ENCODE results near the gene ABCC4. TPM values are rescaled to one million over a fixed set of nuclear protein-coding genes. Genes with fewer than 3 reads are reported as not detected.

The ABCC4 gene
- total RNA-seq, 1 donor from 2014 or later: 9.0 TPM

DNA sequence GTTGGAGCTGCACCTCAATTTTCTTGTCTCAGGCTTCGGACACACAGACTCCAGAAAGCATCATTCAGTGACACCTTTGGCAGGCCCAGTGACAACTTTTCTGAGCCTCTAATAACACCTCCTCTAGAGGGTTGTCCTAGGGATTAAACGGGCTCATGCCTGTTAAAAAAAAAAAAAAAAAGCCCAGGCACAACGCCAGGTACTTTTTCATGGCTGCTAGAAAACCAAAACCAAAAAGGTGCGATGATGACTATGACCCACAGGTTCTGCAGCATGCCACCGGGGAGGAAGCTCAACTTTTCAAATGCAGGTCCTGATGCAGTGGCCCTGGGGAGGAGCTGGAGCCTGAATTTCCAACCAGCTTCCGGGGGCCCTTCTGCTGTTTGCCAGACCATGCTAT is 184.2 kb downstream of the ABCC4 start:
- DNase-seq: no peak

- DNase-seq: no peak
Observed at GRCh38 chr13:95115525-95115924, 185.7 kb downstream of the ABCC4 start.

- DNase-seq: no peak
Observed at GRCh38 chr13:95113601-95114000, 187.7 kb downstream of the ABCC4 start.

DNA sequence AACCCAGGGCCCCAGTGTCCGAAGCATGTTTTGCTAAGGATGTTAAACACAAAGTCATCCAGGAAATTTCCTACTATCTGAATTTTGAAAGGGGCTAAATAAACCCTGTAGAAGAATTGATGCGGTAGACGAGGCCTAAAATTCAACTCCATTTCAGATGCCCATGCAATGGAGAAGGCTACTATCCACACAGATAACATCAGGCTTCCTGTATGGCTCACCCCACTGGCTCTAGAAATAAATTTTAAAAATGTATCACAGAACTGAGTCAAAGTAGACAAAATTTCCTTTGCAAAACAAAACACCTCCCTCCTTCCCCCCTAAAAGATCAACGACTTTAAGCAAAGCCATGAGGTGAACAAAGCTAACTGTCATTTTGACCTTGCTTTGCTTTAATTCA is 188.4 kb downstream of the ABCC4 start:
- DNase-seq: no peak

DNA sequence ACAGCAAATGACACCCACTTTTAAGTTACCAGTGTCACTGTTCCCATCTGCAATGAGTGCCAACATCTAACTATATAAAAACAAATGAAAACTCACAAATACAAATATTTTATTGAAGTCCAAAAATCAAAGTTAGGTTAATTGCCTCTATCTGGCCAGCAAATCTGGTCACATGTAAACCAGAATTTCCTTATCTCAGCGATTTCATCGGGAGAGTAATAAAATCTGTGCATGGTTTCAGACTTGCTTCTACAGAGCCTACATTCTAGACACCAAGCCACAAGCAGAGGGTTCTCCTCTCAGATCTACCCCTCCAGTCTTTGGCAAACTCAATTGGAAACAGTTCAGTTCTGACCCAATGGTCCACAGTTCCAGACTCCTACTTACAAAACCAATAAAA is 189.6 kb downstream of the ABCC4 start:
- DNase-seq: no peak

GRCh38 chr13:95106562-95106961 is 194.7 kb downstream of the ABCC4 start:
- no peak for DNase-seq

DNA sequence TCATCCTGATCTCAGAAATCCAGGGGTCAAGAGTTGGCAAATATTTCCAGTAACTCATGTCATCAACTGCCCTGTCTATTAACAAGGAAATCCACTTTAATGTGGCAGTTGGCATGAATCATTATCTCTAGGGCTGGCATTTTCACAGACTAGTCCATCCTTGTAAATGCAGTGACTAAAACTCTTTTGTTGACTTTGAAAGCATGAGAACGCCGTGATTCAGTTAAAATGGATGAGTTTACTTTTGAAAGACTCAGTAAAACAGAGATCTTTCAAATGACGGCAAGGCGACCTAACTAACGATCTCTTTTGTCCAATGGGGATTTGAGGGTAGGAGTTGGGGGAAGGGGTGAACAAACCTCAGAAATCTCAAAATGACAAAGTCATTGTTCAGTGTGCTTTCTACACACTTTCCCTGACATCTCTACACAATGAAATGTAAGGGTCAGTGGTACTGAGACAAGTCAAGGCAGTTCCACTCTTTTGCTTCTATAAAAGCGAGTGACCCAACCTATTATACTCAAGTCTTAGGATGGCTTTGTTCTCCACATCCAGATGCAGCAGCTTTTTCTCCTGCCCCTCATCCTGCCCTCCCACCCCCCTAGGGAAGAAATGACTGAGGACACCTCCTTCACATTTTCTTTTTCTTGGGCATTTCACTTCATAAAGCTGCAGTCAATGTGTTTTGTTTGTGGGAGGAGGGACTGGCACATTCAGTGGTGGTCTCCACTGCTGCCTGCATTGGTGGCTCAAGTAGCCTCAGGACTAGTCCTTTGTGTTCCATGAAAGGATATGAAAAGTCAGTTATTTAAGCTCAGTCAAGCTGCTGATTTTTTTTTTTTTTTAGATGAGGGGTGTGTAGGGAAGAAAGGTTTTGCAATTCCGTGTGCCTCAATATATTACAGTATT is 200.5 kb downstream of the ABCC4 start:
- no peak for DNase-seq

- DNase-seq: no peak
Observed at GRCh38 chr13:95099541-95099940, 201.7 kb downstream of the ABCC4 start.

DNA sequence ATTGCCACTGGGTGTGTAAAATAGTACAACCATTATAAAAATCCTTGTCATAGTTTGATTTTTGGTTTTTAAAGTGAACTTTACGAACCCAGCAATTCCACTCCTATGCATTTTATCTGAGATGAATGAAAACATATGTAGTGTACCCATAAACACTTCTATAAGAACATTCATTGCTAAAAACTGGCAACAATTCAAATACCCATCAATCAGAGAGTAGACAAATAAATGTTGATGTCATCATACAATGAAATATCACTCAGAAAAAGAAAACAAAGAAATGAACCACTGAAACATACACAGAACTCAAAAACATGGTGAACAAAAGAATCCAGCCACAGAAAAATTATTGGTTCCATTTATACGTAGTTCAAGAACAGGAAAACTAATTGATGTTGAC is 202.3 kb downstream of the ABCC4 start:
- DNase-seq: no peak

DNA sequence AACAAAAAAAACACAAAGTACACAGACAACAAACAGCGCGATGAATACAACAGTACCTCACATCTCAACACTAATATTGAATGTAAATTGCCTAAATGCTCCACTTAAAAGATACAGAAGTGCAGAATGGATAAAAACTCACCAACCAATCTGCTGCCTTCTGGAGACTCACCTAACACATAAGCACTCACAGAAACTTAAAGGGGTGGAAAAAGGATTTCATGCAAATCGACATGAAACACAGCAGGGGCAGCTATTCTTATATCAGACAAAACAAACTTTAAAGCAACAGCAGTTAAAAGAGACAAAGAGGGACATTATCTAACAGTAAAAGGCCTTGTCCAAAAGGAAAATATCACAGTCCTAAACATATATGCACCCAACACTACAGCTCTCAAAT is 209.5 kb downstream of the ABCC4 start:
- DNase-seq: no peak

GRCh38 chr13:95087746-95088305 is 213.4 kb downstream of the ABCC4 start:
- no peak for DNase-seq

- DNase-seq: no peak
Observed at GRCh38 chr13:95086761-95087160, 214.5 kb downstream of the ABCC4 start.

GRCh38 chr13:95083758-95084157 is 217.5 kb downstream of the ABCC4 start:
- no peak for DNase-seq

DNA sequence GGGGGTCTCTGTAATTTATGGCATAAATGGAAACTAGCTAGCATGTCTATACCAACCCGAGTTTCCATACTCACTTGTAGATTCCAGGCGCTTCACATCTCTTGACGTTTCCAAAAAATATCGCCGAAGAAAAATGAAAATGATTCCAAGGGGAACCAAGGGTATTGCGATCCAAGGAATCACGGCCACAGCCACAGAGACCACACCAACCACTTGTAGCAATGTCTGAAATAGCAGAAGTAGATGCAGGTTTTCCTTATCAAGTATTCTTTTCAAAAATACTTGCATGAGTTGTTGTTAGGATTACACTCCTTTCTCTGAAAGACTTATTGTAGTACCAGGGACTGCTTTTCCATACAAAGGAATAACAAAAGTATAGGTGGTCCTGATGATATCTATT is 218.2 kb downstream of the ABCC4 start:
- DNase-seq: no peak

DNA sequence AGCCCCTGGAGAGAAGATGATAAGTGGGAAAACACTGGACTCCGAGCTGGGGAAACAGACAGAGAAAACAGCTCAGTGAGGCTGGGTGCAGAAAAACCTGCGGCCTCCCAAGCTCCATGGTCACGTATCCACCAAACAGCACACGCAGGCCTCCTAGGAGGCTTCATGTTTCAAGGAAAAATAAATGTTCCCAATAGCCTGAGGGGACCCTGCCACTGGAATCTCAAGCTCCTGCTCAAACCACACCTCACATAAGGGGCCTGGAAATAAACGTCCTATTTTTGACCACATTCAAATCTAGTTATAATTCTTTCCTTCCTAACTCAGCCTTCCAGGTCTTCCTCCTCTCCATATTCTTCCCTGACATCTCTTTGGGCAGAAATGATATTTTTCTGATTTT is 225.7 kb downstream of the ABCC4 start:
- no peak for DNase-seq

DNA sequence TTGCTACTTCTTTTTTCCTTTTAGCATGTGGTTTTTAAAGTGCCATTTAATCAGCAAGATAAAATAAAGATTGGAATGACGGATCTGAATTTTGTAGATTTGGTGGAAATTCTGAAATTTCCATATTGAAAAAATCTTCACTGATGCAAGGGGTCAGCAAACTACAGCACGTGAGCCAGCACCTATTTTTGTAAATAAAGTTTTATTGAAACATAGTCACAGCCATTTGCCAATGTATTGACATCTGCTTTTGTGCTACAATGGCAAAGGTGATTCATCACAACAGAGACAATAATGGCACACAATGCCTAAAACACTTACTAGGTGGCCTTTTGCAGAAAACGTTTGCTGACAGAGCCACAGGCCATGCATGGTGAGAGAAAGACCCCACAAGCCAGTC is 226.4 kb downstream of the ABCC4 start:
- DNase-seq: no peak

DNA sequence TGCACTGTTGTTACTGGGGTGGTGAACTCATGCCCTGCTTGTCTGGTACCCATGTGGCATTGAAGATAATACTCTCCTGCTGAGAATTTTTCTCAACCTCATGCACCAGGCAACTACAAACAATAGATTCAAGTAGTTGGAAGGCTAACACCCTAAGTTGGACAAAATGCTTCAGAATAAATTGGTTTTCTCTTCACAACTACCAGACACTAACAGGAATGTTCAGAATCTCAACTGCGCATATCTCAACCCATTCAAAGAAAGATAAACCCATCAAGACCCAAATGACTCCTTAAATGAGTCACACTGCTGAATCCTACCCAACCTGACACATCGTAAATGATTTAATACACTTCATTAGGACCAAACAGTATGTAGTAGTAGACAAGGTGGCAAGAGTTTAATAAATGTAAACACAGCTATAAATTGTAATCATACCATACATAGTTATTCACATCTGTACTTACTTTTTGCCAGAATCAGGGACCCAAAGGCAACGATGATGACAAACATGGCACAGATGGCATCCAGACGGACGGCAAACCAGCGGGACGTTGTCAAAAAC is 227.4 kb downstream of the ABCC4 start:
- DNase-seq: no peak

DNA sequence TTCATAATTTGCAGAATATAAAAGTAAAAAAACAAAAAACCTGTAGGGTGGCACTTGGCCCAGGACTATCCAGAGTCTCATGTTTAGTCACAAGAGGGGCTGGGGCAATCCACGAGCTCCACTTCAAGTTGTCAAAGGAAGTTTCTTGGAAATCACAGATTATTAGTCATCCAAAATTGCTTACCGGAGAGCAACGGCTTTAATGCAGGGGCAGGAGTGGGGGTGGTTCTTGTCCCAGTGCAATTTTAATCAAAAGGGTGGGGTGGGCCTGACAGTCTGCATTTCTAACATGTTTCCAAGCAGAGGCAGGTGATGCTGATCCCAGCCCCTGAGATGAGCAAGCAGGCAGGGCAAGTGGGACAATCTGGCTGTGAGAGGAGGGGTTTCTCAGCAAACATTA is 233.9 kb downstream of the ABCC4 start:
- no peak for DNase-seq

GRCh38 chr13:95060014-95060519 is 241.2 kb downstream of the ABCC4 start:
- DNase-seq: no peak

DNA sequence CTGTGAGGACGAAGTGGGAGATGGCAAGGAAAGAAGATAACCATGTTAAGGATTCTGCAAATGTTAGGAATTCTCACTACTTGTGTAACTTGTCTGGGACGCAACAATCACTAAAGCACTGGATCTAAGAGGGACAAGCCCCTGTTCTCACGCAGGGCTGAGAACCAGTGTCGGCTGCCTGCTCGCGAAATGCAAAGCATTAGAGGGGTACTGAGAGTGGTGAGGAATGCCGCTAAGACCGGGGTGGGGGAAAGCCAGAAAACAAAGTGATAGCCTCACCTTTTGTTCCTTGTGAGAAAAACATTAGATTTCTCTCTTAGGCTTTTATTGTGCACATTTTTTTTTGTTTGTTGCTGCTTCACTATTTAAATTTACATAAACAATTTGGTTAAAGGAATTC is 241.9 kb downstream of the ABCC4 start:
- DNase-seq: no peak

DNA sequence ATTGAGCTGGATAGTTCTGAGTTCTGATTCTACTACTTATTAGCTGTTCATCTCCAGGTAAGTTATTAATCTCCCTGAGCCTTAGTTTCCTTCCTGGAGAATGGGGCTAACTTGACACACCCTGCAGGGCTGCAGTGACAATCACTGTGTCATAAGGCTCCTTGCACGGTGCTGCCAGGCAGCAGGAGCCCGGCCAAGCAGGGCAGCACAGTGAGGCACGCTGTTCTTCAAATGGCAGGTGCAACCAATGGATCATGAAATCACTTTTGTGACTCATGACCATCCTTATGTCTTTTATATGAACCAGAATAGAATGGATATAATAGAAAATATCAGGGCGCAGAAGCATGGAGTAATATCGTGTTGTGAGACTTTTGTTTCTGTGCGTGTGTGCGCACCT is 242.6 kb downstream of the ABCC4 start:
- no peak for DNase-seq

- no peak for DNase-seq
Observed at GRCh38 chr13:95056266-95056665, 245.0 kb downstream of the ABCC4 start.

GRCh38 chr13:95050800-95051615 is 250.2 kb downstream of the ABCC4 start:
- DNase-seq: no peak
